Measurements from ENCODE around the gene SYNGR1.

Gene SYNGR1

DNA sequence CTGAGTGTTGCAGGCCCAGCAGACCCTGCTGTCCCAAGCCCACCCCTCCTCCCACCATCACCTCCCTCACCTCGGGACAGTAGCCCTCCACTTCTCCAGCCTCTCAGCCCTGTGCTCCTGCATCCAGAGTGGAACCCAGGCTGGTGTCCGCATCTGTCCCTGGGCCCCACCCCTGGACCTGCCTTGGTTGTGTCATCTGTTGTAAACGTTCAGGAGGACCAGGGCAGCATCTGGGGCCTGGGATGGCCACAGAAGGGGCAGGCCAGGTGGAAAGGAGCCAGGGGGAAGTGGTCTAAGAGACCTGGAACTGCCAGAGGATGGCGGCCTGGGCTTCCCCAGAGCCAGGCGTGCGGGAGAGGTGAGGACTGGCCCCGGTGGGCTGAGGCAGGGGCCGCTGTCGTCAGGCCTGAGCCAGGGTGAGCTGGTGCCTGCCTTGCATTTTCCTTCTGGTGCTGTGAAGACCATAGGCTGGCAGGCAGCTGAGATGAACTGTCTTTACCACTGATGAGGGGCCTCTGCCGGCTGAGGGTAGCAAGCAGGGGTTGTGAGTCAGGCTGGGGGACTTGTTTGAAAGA is 80.9 kb downstream of the SYNGR1 start:
- TF ChIP-seq, protein P1, sequence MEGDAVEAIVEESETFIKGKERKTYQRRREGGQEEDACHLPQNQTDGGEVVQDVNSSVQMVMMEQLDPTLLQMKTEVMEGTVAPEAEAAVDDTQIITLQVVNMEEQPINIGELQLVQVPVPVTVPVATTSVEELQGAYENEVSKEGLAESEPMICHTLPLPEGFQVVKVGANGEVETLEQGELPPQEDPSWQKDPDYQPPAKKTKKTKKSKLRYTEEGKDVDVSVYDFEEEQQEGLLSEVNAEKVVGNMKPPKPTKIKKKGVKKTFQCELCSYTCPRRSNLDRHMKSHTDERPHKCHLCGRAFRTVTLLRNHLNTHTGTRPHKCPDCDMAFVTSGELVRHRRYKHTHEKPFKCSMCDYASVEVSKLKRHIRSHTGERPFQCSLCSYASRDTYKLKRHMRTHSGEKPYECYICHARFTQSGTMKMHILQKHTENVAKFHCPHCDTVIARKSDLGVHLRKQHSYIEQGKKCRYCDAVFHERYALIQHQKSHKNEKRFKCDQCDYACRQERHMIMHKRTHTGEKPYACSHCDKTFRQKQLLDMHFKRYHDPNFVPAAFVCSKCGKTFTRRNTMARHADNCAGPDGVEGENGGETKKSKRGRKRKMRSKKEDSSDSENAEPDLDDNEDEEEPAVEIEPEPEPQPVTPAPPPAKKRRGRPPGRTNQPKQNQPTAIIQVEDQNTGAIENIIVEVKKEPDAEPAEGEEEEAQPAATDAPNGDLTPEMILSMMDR (IDR thresholded peaks at IDR 0.05; ENCODE audit: insufficient read depth, low read depth, low read length, missing control alignments): no peak
- no peak overlapping the region for H3K4me3 ChIP-seq (ENCODE audit: low read depth, low read length)
- no peak for DNase-seq (ENCODE audit: low read depth)

DNA sequence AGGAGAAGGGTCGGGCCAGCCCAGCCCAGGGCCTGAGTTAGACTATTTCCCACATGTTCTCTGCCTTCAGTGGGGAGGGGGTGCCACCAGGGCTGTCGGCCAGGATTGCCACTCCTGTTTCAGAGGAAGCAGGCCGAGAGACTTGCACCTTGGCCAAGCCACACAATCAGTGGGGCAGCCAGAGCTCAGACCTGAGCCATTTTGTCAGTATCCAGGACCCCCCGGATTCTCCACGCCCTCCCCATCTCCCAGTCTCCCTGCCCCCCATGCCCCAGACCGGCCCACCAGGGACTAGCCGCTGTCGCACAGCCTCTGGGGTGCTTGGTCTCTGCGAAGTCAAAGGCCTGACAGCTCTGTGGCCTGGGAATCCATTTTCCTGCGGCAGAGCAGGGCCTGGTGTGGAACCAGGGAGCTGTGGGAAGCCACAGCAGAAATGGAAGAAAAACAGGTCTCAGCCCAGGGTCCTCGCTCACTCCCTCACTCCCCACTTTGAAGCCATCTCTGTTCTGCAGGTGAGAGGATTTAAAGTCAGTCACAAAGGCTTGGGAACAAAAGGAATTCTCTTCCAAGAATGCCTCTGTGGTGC is 81.5 kb downstream of the SYNGR1 start:
- no peak for DNase-seq (ENCODE audit: low read depth)
- H3K4me3 ChIP-seq (ENCODE audit: low read depth, low read length): no peak overlapping the region
- TF ChIP-seq, protein P1 (IDR thresholded peaks at IDR 0.05; ENCODE audit: insufficient read depth, low read depth, low read length, missing control alignments): no peak

DNA sequence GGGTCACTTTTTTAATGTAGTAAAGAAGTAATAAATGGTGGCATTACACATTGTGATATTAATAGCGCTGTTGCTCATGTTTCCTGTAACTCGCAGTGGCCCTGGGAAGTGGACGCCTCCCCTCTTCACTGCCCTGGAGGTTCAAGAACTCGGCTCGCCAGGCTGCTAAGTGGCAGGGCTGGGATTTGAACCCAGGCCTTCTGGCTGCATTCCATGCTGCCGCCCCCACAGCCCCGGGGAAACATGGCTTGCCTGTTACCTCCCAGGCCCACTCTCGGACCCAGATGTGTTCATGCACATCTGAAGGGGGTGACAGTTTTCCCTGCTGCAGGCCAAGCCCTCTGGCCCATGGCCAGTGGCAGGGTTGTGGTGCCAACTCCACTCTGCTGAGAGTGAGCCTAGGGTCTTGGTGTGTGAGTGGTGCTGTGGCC is 82.0 kb downstream of the SYNGR1 start:
- no peak for DNase-seq (ENCODE audit: low read depth)
- TF ChIP-seq, protein P1 (IDR thresholded peaks at IDR 0.05; ENCODE audit: insufficient read depth, low read depth, low read length, missing control alignments): no peak
- H3K4me3 ChIP-seq (ENCODE audit: low read depth, low read length): no peak overlapping the region

DNA sequence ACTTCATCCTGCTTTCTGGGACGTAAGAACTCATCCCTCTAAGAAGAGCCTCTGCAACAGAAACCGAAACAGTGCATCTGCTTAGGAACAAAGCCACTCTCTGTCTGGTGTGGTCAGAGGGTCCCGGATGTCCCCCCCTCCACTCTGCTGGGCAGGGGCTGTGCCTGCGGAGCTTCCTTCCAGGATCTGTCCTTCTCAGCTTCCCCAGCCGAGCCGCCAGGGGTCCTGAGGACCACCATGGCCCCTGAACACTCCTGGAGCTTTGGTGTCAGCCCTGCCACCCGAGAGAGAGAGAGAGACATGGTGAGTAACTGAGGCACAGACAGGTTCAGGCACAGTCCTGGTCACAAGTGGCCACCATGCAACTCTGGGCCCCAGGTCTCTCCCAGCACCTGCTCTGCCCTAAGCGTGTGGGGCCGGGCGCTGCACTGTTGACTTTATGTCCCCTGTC is 82.6 kb downstream of the SYNGR1 start:
- no peak for DNase-seq (ENCODE audit: low read depth)
- TF ChIP-seq, protein P1 (IDR thresholded peaks at IDR 0.05; ENCODE audit: insufficient read depth, low read depth, low read length, missing control alignments): no peak
- H3K4me3 ChIP-seq (ENCODE audit: low read depth, low read length): no peak overlapping the region

DNA sequence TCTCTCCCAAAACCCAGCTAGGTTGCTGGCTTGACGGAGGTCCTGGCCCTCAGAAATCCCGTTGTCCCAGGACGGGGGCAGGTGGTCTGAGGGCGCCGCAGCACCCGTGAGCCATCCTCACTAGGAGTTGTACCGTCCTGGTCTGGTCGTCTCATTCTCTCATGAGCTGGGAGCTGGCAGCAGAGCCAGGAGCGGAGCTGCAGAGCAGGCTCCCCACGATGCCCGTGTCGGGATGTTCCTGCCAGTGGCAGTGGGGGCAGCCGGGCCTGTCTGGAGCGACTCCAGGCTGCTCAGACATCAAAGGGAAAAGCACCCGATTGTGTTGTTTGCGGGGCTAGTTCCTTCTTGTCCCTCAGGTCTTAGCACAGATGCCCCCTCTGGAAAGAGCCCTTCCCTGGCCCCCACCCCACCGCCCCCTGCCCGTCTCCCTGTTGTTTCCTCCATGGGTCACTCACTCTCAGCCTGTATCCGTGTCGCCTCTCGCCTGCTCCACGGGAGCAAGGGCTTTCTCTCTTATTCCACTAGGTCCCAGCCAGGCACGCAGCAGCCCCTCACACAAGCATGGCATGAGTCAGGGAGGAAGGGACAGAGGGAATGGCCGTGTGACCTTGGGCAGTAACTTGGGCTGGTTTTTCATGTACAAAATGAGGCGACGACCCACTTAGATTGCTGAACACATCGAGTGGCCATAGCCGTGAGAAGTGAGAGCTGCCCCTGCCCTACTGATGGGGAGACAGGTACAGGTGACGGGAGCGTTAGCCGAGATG is 83.9 kb downstream of the SYNGR1 start:
- TF ChIP-seq, protein P1 (IDR thresholded peaks at IDR 0.05; ENCODE audit: insufficient read depth, low read depth, low read length, missing control alignments): no peak
- H3K4me3 ChIP-seq (ENCODE audit: low read depth, low read length): no peak overlapping the region
- no peak for DNase-seq (ENCODE audit: low read depth)

DNA sequence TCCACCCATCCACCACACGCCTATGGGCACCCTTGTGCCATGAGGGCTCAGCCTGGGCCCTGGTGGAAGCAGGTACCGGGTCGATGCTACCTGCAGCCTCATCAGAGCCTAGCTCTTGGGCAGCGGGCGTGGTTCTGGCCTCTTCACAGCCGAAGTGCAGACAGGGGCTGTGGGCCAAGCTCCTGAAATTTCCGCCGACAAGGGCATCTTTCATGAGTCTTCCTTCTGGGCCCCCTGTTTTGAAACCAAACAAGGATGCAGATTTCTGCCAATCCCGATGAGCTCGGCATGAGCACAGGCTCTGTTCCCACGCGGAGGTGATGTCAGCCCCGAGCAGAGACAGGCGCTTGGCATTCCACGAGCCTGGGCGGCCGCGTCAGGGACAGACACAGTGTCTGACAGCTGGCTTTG is 84.5 kb downstream of the SYNGR1 start:
- TF ChIP-seq, protein P1 (IDR thresholded peaks at IDR 0.05; ENCODE audit: insufficient read depth, low read depth, low read length, missing control alignments): no peak
- no peak overlapping the region for H3K4me3 ChIP-seq (ENCODE audit: low read depth, low read length)
- no peak for DNase-seq (ENCODE audit: low read depth)

Data from GM12865 (cell line).